NB4 (cell line): Measurements from ENCODE around the gene RABGGTA.

Experiments used
- MAX ChIP-seq: IDR thresholded peaks from 2 replicates; pipeline ENCODE4 v1.6.1; 2011; ENCODE audit warnings: low read depth, low read length
- POLR2A ChIP-seq: IDR thresholded peaks from 2 replicates; pipeline ENCODE4 v1.6.1; 2011; ENCODE audit warnings: mild to moderate bottlenecking; ENCODE audit not compliant: insufficient read length; ENCODE audit errors: extremely low read depth
- TF ChIP-seq, protein P1 (sequence below): IDR thresholded peaks from one replicate; pipeline ENCODE4 v1.5.1; 2012; ENCODE audit warnings: low read depth, low read length

DNA sequence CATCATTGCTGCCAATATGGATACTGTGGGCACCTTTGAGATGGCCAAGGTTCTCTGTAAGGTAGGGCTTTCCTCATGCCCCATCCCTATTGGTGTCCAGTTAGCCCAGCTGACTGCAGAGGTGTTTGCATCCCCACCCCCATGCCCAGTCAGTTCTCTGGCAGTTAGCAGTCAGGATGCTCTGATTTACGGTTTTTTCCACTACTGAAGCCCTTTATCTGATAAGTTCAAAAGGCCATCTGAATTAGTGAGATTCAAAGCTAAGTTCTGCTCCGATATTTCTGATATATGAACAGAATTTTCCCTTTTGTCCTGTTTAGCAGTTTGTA lies 37.9 kb downstream of the RABGGTA start:
- TF ChIP-seq POLR2A = no peak
- TF ChIP-seq, protein P1, sequence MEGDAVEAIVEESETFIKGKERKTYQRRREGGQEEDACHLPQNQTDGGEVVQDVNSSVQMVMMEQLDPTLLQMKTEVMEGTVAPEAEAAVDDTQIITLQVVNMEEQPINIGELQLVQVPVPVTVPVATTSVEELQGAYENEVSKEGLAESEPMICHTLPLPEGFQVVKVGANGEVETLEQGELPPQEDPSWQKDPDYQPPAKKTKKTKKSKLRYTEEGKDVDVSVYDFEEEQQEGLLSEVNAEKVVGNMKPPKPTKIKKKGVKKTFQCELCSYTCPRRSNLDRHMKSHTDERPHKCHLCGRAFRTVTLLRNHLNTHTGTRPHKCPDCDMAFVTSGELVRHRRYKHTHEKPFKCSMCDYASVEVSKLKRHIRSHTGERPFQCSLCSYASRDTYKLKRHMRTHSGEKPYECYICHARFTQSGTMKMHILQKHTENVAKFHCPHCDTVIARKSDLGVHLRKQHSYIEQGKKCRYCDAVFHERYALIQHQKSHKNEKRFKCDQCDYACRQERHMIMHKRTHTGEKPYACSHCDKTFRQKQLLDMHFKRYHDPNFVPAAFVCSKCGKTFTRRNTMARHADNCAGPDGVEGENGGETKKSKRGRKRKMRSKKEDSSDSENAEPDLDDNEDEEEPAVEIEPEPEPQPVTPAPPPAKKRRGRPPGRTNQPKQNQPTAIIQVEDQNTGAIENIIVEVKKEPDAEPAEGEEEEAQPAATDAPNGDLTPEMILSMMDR = no peak
- no peak for TF ChIP-seq MAX
